ENCODE results near the gene CARS2.

DNA sequence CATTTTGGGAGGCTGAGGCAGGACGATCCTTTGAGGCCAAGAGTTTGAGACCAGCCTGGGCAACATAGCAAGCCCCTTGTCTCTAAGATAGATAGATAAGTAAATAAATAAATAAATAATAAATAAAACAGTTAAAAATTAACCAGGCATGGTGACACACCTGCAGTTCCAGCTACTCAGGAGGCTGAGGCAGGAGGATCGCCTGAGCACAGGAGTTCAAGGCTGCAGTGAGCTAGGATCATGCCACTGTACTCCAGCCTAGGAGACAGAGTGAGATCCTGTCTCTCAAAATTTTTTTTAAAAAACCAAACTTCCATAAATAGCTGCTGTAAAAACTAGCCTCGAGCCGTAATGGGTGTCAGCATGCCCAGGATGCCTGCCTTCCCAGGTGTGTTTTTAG is 104.9 kb downstream of the CARS2 start:
- TF ChIP-seq POLR2AphosphoS5 (IDR thresholded peaks at IDR 0.05; ENCODE audit: low read depth, low read length) (no peak), POLR2A (IDR thresholded peaks at IDR 0.05; ENCODE audit: low read depth, low read length) (no peak), TAF1 (IDR thresholded peaks at IDR 0.05; ENCODE audit: borderline replicate concordance, low read depth, low read length) (no peak)
